GM10266 (cell line): ENCODE data around the gene APOC3.
"Not testable (repeated sequence)": the region's sequence is repeated elsewhere in the genome, so short reads cannot be mapped to it uniquely, and the experiment has no call there.

Source experiments
- DNase-seq: peaks from one replicate; pipeline ENCODE4 v3.0.0; 2012; ENCODE audit errors: extremely low spot score
- TF ChIP-seq, protein P1 (sequence below): IDR thresholded peaks from 2 replicates; pipeline ENCODE4 v1.5.1; 2012; ENCODE audit warnings: mild to moderate bottlenecking, low read depth; ENCODE audit not compliant: control insufficient read depth, insufficient read depth; ENCODE audit errors: missing control alignments

Gene APOC3

DNA sequence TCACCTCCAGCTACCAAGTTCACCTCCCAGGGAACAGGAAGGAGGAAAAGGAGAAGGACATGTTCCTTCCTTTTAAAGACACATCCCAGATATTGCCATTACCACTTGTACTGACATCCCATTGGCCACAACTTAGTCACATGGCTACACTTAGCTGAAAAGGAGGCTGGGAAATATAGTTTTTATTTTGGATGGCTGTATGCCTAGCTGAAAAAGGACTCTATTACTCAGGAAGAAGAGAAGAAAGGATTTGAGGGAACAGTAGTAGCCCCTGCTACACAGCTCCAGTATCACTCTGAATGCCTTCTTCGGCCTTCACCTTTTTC lies 36.0 kb upstream of the APOC3 start:
- TF ChIP-seq, protein P1, sequence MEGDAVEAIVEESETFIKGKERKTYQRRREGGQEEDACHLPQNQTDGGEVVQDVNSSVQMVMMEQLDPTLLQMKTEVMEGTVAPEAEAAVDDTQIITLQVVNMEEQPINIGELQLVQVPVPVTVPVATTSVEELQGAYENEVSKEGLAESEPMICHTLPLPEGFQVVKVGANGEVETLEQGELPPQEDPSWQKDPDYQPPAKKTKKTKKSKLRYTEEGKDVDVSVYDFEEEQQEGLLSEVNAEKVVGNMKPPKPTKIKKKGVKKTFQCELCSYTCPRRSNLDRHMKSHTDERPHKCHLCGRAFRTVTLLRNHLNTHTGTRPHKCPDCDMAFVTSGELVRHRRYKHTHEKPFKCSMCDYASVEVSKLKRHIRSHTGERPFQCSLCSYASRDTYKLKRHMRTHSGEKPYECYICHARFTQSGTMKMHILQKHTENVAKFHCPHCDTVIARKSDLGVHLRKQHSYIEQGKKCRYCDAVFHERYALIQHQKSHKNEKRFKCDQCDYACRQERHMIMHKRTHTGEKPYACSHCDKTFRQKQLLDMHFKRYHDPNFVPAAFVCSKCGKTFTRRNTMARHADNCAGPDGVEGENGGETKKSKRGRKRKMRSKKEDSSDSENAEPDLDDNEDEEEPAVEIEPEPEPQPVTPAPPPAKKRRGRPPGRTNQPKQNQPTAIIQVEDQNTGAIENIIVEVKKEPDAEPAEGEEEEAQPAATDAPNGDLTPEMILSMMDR: no peak
- no peak for DNase-seq

DNA sequence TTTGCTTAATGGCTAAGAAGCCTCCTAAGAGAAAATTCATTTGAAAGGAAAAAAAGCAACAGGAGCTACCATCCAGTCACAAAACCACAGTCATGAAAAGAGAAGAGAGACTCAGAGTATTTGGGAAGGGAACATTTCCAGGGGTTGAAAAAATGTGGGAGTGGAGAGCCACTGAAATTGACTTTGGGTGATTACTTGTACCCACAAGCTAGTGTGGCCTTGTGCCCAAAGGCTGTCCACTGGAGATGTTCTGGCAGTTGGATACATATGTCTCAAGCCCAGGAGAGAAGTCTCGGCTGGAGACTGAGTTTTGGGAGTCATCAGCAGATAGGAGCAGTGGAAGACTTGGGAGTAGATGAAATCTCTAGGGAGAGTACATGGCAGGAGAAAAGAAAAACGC lies 34.9 kb upstream of the APOC3 start:
- no peak for DNase-seq
- TF ChIP-seq, protein P1: no peak

DNA sequence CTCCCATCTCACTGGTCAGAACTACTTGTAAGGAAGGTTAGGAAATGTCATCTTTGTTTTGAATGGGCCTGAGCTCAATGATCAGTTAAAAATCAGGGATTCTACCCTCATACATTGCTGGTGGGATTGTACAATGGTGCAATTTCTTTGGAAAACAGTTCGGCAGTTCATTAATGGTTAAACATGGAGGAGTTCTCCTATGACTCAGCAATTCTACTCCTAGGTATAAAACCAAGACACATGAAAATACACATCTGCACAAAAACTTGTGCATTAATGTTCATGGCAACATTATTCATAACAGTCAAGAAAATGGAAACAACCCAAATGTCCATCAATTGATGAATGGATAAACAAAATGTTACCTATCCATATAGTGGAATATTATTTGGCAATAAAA lies 33.2 kb upstream of the APOC3 start:
- TF ChIP-seq, protein P1: no peak
- DNase-seq: no peak

DNA sequence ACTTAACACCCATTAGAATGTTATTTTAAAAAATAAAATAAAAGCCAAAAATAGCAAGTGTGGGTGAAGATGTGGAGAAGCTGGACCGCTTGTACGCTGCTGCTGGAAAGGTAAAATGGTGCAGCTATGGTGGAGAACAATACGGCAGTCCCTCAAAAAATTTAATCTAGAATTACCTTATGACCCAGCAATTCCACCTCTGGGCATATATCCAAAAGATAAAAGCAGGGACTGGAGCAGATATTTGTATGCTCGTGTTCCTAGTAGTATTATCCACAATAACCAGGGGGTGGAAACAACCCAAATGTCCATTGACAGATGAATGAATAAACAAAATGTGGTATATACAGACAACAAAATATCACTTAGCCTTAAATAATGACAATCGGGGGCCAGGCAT lies 31.9 kb upstream of the APOC3 start:
- TF ChIP-seq, protein P1: no peak
- DNase-seq: no peak

DNA sequence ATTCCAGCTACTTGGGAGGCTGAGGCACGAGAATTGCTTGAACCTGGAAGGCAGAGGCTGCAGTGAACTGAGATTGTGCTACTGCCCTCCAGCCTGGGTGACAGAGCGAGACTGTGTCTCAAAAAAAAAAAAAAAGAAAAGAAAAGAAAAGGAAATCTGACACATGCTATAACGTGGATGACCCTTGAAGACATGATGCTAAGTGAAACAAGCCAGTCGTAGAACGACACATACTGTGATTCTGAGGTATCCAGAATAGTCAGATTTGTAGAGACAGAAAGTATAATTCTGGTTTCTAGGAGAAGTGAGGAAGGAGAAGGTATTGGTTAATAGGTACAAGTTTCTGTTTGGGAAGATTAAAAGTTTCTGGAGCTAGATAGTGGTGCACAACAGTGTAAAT lies 31.3 kb upstream of the APOC3 start:
- DNase-seq: no peak
- TF ChIP-seq, protein P1: no peak

DNA sequence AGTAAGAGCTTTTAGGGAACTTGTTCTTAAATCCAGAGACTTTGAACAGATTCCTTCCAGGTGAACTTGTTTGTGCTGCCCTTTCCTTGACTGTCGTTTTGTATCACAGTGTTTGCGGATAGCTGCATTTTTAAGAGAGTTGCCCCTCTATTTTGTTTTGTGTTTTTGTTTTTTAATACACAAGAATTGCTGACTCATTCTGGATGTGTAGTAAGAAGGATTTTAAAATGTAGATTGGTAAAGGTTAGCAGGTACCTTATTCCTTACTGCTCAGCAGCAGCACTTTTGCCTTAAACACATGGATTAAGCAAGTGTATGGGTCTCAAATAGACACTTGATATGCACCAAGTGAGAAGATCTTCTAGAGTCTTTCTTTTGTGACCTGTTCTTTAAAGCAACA lies 29.1 kb upstream of the APOC3 start:
- no peak for DNase-seq
- TF ChIP-seq, protein P1: no peak

DNA sequence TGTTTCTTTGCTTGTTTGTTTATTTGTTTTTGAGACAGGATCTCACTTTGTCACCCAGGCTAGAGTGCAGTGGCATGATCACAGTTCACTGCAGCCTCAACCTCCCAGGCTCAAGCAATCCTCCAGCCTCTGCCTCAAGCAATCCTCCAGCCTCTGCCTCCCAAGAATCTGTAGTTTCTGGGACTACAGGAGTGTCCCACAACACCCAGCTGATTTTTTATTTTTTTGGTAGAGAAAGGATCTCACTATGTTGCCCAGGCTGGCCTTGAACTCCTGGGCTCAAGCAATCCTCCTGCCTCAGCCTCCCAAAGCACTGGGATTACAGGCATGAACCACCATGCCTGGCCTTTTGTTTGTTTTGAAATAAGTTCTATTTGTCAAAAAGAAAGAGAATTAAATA lies 28.0 kb upstream of the APOC3 start:
- not testable (repeated sequence) for DNase-seq

DNA sequence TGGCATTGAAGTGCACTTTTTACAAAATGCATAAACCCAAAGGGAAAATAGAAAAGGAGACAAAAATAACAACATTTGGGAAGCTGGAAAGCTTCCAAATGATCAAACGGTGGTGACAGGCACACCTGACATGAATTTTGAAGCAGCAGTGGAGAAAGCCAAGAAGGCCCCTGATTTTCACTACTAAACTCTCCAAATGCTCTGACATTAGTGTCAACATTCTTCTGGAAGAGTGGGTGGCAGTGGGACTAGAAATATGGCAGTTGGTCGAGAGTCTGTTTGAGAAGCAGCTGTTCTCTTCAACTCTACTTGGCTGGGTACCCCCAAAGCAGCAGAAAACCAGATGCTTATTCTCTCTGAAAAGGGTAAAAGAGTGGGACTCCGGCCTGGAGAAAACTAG lies 25.7 kb upstream of the APOC3 start:
- TF ChIP-seq, protein P1: no peak
- DNase-seq: no peak
